OCI-LY7 (cell line): Measurements from ENCODE around the gene ABR. TPM values are rescaled to one million over a fixed set of nuclear protein-coding genes. Genes with fewer than 3 reads are reported as not detected.
A peak's percentile ranks its signal among the peaks of the same experiment; 100 is the strongest.

ENCODE experiments used
- BruUV-seq: library from RNA; stranded (reverse); fragments of 400-500 nt; replicated peaks from 2 replicates; lab custom pipeline; 2021; lab: Mats Ljungman, UMichigan
- CTCF ChIA-PET: fragments of 300-600 bp; sonication (Branson Sonifier 250); formaldehyde crosslinking; loops from one replicate; lab custom pipeline; 2022; ENCODE audit warnings: antibody characterized with exemption; ENCODE audit not compliant: unreplicated experiment; lab: Charles Lee
- POLR2A ChIA-PET: fragments of 300-600 bp; sonication (Branson Sonifier 250); formaldehyde crosslinking; loops from one replicate; lab custom pipeline; 2022; ENCODE audit warnings: antibody characterized with exemption; lab: Charles Lee
- DNase-seq: peaks from one replicate; pipeline ENCODE4 v3.0.0-alpha.2; 2015; ENCODE audit warnings: low spot score
- H2AFZ ChIP-seq: fragments of 200-600 bp; sonication (generic), shearing (Covaris generic); 2 replicates; pipeline ENCODE4 v1.6.1; 2014; ENCODE audit warnings: mild to moderate bottlenecking, antibody characterized with exemption, low read length, moderate library complexity
- H3K27ac ChIP-seq: fragments of 200-600 bp; sonication (generic); 2 replicates; pipeline ENCODE4 v1.5.1; 2014; ENCODE audit warnings: mixed run types, low read depth, mild to moderate bottlenecking, moderate library complexity, low read length, inconsistent platforms; ENCODE audit not compliant: poor library complexity, severe bottlenecking
- H3K36me3 ChIP-seq: fragments of 200-600 bp; sonication (generic); 2 replicates; pipeline ENCODE4 v1.6.1; 2014; ENCODE audit warnings: mild to moderate bottlenecking, antibody characterized with exemption, low read length, moderate library complexity, mixed read lengths; ENCODE audit not compliant: insufficient read depth
- H3K4me1 ChIP-seq: fragments of 200-600 bp; sonication (generic); 2 replicates; pipeline ENCODE4 v1.5.1; 2014; ENCODE audit warnings: mild to moderate bottlenecking, low read length; ENCODE audit not compliant: insufficient read depth, poor library complexity, severe bottlenecking
- H3K4me2 ChIP-seq: fragments of 200-600 bp; sonication (generic); 2 replicates; pipeline ENCODE4 v1.6.1; 2014; ENCODE audit warnings: mild to moderate bottlenecking, low read length
- H3K4me3 ChIP-seq: fragments of 200-600 bp; sonication (generic); 2 replicates; pipeline ENCODE4 v1.5.1; 2014; ENCODE audit warnings: mild to moderate bottlenecking, low read depth, low read length; ENCODE audit not compliant: poor library complexity, severe bottlenecking
- H3K79me2 ChIP-seq: fragments of 200-600 bp; sonication (generic); 2 replicates; pipeline ENCODE4 v1.6.1; 2016; ENCODE audit warnings: low read depth, mild to moderate bottlenecking, low read length, moderate library complexity, mixed read lengths; ENCODE audit not compliant: insufficient read depth
- H3K9me2 ChIP-seq: fragments of 200-600 bp; sonication (generic); 2 replicates; pipeline ENCODE4 v1.6.1; 2016; ENCODE audit warnings: mild to moderate bottlenecking, low read length, mixed read lengths; ENCODE audit not compliant: insufficient read depth
- H3K9me3 ChIP-seq: fragments of 200-600 bp; sonication (generic); 2 replicates; pipeline ENCODE4 v1.6.1; 2014; ENCODE audit warnings: mild to moderate bottlenecking, mixed run types, low read length, mixed read lengths
- H4K20me1 ChIP-seq: fragments of 200-600 bp; sonication (generic); 2 replicates; pipeline ENCODE4 v1.6.1; 2014; ENCODE audit warnings: mild to moderate bottlenecking, antibody characterized with exemption, low read length, moderate library complexity, mixed read lengths; ENCODE audit not compliant: insufficient read depth
- CTCF ChIP-seq: fragments of 200-600 bp; sonication (generic); conservative IDR thresholded peaks from 2 replicates; pipeline ENCODE4 v1.5.1; 2014; ENCODE audit warnings: mild to moderate bottlenecking, antibody characterized with exemption, low read length, moderate library complexity, mixed read lengths
- EZH2phosphoT487 ChIP-seq: fragments of 200-600 bp; sonication (generic); IDR thresholded peaks from 2 replicates; pipeline ENCODE4 v1.6.1; 2018; ENCODE audit warnings: low read depth, borderline replicate concordance, mild to moderate bottlenecking, mixed run types, antibody characterized with exemption, low read length, moderate library complexity, mixed read lengths
- intact Hi-C: fragments of 100-400 bp; cut with micrococcal nuclease; formaldehyde crosslinking; loops from one replicate; pipeline ENCODE4 v1.10.0; 2022; ENCODE audit not compliant: unreplicated experiment
- total RNA-seq, 2 experiments: library from RNA; depleted of rRNA in 1 of 2; stranded (reverse); fragments of >200 nt in 1 of 2; shearing (Covaris generic) in 1 of 2; gene quantifications; 2 replicates each; pipeline ENCODE4 v1.2.3, GENCODE V29; 2014 to 2022

ABR gene
- total RNA-seq, 2 experiments from 2014 or later = 164 to 181 TPM

GRCh38 chr17:1216217-1217088 is 36.7 kb upstream of the ABR start:
- intact Hi-C loops = loop anchor here (1.0 kb wide), 3 partner anchors 12 to 35 kb away; no protein-coding TSS in a partner anchor
- H3K36me3 ChIP-seq = peaks cover 28% of the 10 kb centered on the region
- 0 out of 2 replicates have a peak, but pooled peaks cover 1% of the 10 kb centered on the region for H4K20me1 ChIP-seq
- no peaks in the 10 kb centered on the region for H3K9me3 ChIP-seq
- peak overlapping the region; percentile 54 for H3K4me3 ChIP-seq
- POLR2A ChIA-PET = interaction anchor here (0.6 to 4.2 kb wide), 6 partner anchors 11 to 217 kb away, joined by 3 to 36 read pairs (median 9); no protein-coding TSS in a partner anchor
- H3K79me2 ChIP-seq = peaks cover 91% of the 10 kb centered on the region
- TF ChIP-seq CTCF = no peak
- TF ChIP-seq EZH2phosphoT487 = no peak
- H3K4me1 ChIP-seq = peaks cover 96% of the 10 kb centered on the region
- CTCF ChIA-PET = interaction anchor here (0.5 to 1.4 kb wide), 5 partner anchors 11 to 94 kb away, joined by 3 to 6 read pairs (median 3); no protein-coding TSS in a partner anchor
- DNase-seq = peak; percentile 92
- peak overlapping the region; percentile 82 for H3K4me2 ChIP-seq
- H3K27ac ChIP-seq = peak overlapping the region; percentile 96
- no peaks in the 10 kb centered on the region for H3K9me2 ChIP-seq
- TSS peak; percentile 99 for BruUV-seq
- H2AFZ ChIP-seq = peak overlapping the region; percentile 14; the same call in 1 of the 2 replicates

- Histone ChIP-seq H3K79me2 (peaks cover 83% of the 10 kb centered on the region), H3K4me3 (peak overlapping the region; percentile 28), H3K27ac (peak overlapping the region; percentile 50)
These were observed 33.2 kb upstream of the ABR start for GRCh38 chr17:1212946-1213345.

More at GRCh38 chr17:1212946-1213345, 33.2 kb upstream of the ABR start:
- intact Hi-C loops = no loop called here
- peaks cover 32% of the 10 kb centered on the region for H3K36me3 ChIP-seq
- no peaks in the 10 kb centered on the region for H3K9me3 ChIP-seq
- ChIA-PET POLR2A (interaction anchor here (0.6 to 3.5 kb wide), 4 partner anchors 14 to 25 kb away, joined by 3 to 54 read pairs (median 4); no protein-coding TSS in a partner anchor), CTCF (interaction anchor here (1.0 to 1.1 kb wide), 2 partner anchors 12 to 15 kb away, joined by 3 to 5 read pairs; no protein-coding TSS in a partner anchor)
- peak overlapping the region; percentile 39 for H3K4me2 ChIP-seq
- no TSS peak for BruUV-seq
- H4K20me1 ChIP-seq = no peaks in the 10 kb centered on the region
- H2AFZ ChIP-seq = no peak overlapping the region
- no peaks in the 10 kb centered on the region for H3K9me2 ChIP-seq
- TF ChIP-seq EZH2phosphoT487 = no peak
- TF ChIP-seq CTCF = no peak
- H3K4me1 ChIP-seq = peaks cover 84% of the 10 kb centered on the region
- DNase-seq = no peak
